Measurements from ENCODE around the gene GPR158. TPM values are rescaled to one million over a fixed set of nuclear protein-coding genes. Genes with fewer than 3 reads are reported as not detected.
A peak's percentile ranks its signal among the peaks of the same experiment; 100 is the strongest.

Gene GPR158
- total and polyA plus RNA-seq, 2 donors from 2014 or later = 0.09 to 0.22 TPM

DNA sequence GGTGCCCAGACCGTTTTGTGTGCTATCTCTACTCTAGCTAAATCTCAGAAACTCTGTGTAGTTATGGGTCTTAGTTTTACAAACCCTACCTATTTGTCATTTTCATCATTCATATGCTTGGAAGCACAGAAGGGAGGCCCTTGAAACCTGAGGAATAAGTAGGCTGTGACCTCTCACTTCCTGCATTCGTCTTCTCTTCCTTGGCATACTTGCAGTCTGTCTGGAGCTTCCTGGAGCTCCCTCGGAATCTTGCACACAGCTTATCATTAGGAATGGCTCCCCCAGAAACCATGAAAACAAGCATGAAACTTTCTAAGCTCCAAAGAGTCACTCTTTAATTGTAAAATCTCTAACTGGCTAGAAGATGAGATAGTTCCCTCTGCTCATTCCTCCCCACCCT, 382.3 kb downstream of the GPR158 start:
- Histone ChIP-seq H3K4me1 (ENCODE audit: control insufficient read depth in 2 of 3, insufficient read depth in 2 of 3, low read depth in 1 of 3, low read length in 3 of 3) (no peaks in the 10 kb centered on the region), H3K9ac (ENCODE audit: low read length in 3 of 3) (no peak overlapping the region), H3K27ac (ENCODE audit: low read depth in 2 of 2, low read length in 2 of 2) (no peak overlapping the region), H3K36me3 (ENCODE audit: control insufficient read depth in 2 of 3, insufficient read depth in 3 of 3, low read length in 3 of 3) (no peaks in the 10 kb centered on the region), H3K9me3 (ENCODE audit: control insufficient read depth in 2 of 3, insufficient read depth in 1 of 3, low read length in 3 of 3) (no peaks in the 10 kb centered on the region), H3K27me3 (ENCODE audit: control insufficient read depth, insufficient read depth, low read length) (no peaks in the 10 kb centered on the region), H3K4me3 (ENCODE audit: low read length in 3 of 3) (no peak overlapping the region)
- FAIRE-seq (no peak), DNase-seq (peak in 2 of 5 donors; percentile 3)
- TF ChIP-seq, protein P1, sequence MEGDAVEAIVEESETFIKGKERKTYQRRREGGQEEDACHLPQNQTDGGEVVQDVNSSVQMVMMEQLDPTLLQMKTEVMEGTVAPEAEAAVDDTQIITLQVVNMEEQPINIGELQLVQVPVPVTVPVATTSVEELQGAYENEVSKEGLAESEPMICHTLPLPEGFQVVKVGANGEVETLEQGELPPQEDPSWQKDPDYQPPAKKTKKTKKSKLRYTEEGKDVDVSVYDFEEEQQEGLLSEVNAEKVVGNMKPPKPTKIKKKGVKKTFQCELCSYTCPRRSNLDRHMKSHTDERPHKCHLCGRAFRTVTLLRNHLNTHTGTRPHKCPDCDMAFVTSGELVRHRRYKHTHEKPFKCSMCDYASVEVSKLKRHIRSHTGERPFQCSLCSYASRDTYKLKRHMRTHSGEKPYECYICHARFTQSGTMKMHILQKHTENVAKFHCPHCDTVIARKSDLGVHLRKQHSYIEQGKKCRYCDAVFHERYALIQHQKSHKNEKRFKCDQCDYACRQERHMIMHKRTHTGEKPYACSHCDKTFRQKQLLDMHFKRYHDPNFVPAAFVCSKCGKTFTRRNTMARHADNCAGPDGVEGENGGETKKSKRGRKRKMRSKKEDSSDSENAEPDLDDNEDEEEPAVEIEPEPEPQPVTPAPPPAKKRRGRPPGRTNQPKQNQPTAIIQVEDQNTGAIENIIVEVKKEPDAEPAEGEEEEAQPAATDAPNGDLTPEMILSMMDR (IDR thresholded peaks at IDR 0.05; ENCODE audit: borderline replicate concordance, extremely low read depth, insufficient read depth) = no peak
- intact Hi-C loops (cut with DNase I) = no loop called here

DNA sequence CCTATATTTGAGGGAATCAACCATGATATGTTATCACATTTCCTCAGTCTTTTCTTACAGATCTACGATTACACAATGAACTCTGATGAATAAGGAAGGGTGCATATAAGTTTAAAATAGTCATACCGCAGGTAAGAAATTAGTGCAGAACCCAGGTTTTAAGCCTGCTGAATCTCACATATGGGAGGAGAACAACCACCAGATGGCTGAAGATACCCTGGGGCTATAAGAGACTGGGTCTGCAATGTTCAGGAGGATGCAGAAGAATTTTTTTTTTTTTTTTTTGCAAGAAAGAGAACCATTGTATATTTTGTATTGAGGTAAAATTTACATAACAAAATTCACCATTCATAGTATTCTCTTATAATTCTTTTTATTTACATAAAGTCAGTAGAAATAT, 387.0 kb downstream of the GPR158 start:
- DNase-seq (no peak), FAIRE-seq (no peak)
- Histone ChIP-seq H3K27ac (ENCODE audit: low read depth in 2 of 2, low read length in 2 of 2) (no peak overlapping the region), H3K4me1 (ENCODE audit: control insufficient read depth in 2 of 3, insufficient read depth in 2 of 3, low read depth in 1 of 3, low read length in 3 of 3) (no peaks in the 10 kb centered on the region), H3K9me3 (ENCODE audit: control insufficient read depth in 2 of 3, insufficient read depth in 1 of 3, low read length in 3 of 3) (no peaks in the 10 kb centered on the region), H3K36me3 (ENCODE audit: control insufficient read depth in 2 of 3, insufficient read depth in 3 of 3, low read length in 3 of 3) (no peaks in the 10 kb centered on the region), H3K27me3 (ENCODE audit: control insufficient read depth, insufficient read depth, low read length) (no peaks in the 10 kb centered on the region), H3K9ac (ENCODE audit: low read length in 3 of 3) (no peak overlapping the region), H3K4me3 (ENCODE audit: low read length in 3 of 3) (no peak overlapping the region)
- intact Hi-C loops (cut with DNase I) = no loop called here
- TF ChIP-seq, protein P1 (IDR thresholded peaks at IDR 0.05; ENCODE audit: borderline replicate concordance, extremely low read depth, insufficient read depth) = no peak

DNA sequence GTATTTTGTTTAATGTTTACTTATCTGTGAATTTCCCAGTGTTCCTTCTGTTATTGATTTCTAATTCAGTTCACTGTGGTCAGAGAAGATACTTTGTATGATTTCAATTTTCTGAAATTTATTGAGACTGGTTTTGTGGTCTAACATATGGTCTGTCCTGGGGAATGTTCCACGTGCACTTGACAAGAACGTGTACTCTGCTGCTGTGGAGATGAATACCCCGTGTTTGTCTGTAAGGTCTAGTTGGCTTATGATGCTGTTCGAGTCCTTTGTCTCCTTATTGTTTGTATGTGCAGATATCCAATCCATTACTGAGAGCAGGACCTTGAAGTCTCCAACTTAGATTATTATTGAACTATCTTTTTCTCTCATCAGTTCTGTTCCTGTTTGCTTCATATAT, 387.7 kb downstream of the GPR158 start:
- Histone ChIP-seq H3K4me3 (ENCODE audit: low read length in 3 of 3) (no peak overlapping the region), H3K4me1 (ENCODE audit: control insufficient read depth in 2 of 3, insufficient read depth in 2 of 3, low read depth in 1 of 3, low read length in 3 of 3) (no peaks in the 10 kb centered on the region), H3K27me3 (ENCODE audit: control insufficient read depth, insufficient read depth, low read length) (no peaks in the 10 kb centered on the region), H3K36me3 (ENCODE audit: control insufficient read depth in 2 of 3, insufficient read depth in 3 of 3, low read length in 3 of 3) (no peaks in the 10 kb centered on the region), H3K9ac (ENCODE audit: low read length in 3 of 3) (no peak overlapping the region), H3K9me3 (ENCODE audit: control insufficient read depth in 2 of 3, insufficient read depth in 1 of 3, low read length in 3 of 3) (no peaks in the 10 kb centered on the region), H3K27ac (ENCODE audit: low read depth in 2 of 2, low read length in 2 of 2) (no peak overlapping the region)
- intact Hi-C loops (cut with DNase I) = no loop called here
- no peak for DNase-seq
- TF ChIP-seq, protein P1 (IDR thresholded peaks at IDR 0.05; ENCODE audit: borderline replicate concordance, extremely low read depth, insufficient read depth) = no peak
- no peak for FAIRE-seq

DNA sequence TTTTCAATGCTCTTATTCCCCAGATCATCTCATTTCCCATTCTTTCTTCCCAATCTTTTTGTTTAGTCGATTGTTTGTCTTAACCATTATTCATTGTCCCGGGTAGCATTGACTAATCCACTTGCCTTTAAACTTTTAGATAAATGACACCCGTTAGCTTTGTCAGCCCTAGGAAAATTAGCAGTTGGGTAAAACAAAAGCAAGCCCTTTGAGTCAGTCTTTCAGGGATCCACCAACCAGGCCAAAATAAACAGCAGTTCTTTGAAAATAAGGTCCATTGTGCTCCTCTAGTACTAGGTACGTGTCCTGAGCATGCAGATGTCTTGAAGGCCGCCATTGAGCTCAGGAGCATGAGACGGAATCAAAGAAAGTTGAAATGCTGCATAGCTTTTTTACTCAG, 389.6 kb downstream of the GPR158 start:
- Histone ChIP-seq H3K27ac (ENCODE audit: low read depth in 2 of 2, low read length in 2 of 2) (no peak overlapping the region), H3K27me3 (ENCODE audit: control insufficient read depth, insufficient read depth, low read length) (no peaks in the 10 kb centered on the region)
- no peak for FAIRE-seq

More for the DNA sequence above, 389.6 kb downstream of the GPR158 start:
- intact Hi-C loops (cut with DNase I) = no loop called here
- TF ChIP-seq, protein P1 (IDR thresholded peaks at IDR 0.05; ENCODE audit: borderline replicate concordance, extremely low read depth, insufficient read depth) = no peak
- Histone ChIP-seq H3K36me3 (ENCODE audit: control insufficient read depth in 2 of 3, insufficient read depth in 3 of 3, low read length in 3 of 3) (no peaks in the 10 kb centered on the region), H3K4me3 (ENCODE audit: low read length in 3 of 3) (no peak overlapping the region), H3K9ac (ENCODE audit: low read length in 3 of 3) (no peak overlapping the region), H3K9me3 (ENCODE audit: control insufficient read depth in 2 of 3, insufficient read depth in 1 of 3, low read length in 3 of 3) (no peaks in the 10 kb centered on the region), H3K4me1 (ENCODE audit: control insufficient read depth in 2 of 3, insufficient read depth in 2 of 3, low read depth in 1 of 3, low read length in 3 of 3) (no peaks in the 10 kb centered on the region)
- no peak for DNase-seq
